Measurements from ENCODE around the gene ETV1.
"Not testable (repeated sequence)": the region's sequence is repeated elsewhere in the genome, so short reads cannot be mapped to it uniquely, and the experiment has no call there.

The ETV1 gene

GRCh38 chr7:13933091-13933490 lies 56.4 kb downstream of the ETV1 start:
- in situ Hi-C loops (cut with MboI; ENCODE audit: low sequenced_read_pairs) = no loop called here

- in situ Hi-C loops (cut with MboI; ENCODE audit: low sequenced_read_pairs) = no loop called here
These were observed 57.3 kb downstream of the ETV1 start for GRCh38 chr7:13932131-13932530.

GRCh38 chr7:13921062-13921461 lies 68.4 kb downstream of the ETV1 start:
- in situ Hi-C loops (cut with MboI; ENCODE audit: low sequenced_read_pairs) = no loop called here

GRCh38 chr7:13920053-13920697 lies 69.3 kb downstream of the ETV1 start:
- in situ Hi-C loops (cut with MboI; ENCODE audit: low sequenced_read_pairs) = no loop called here

- in situ Hi-C loops (cut with MboI; ENCODE audit: low sequenced_read_pairs) = not testable (repeated sequence)
These were observed 71.1 kb downstream of the ETV1 start for GRCh38 chr7:13918333-13918732.

GRCh38 chr7:13917103-13917502 lies 72.4 kb downstream of the ETV1 start:
- in situ Hi-C loops (cut with MboI; ENCODE audit: low sequenced_read_pairs) = not testable (repeated sequence)

- in situ Hi-C loops (cut with MboI; ENCODE audit: low sequenced_read_pairs) = no loop called here
These were observed 73.6 kb downstream of the ETV1 start for GRCh38 chr7:13915891-13916290.

- in situ Hi-C loops (cut with MboI; ENCODE audit: low sequenced_read_pairs) = no loop called here
These were observed 76.7 kb downstream of the ETV1 start for GRCh38 chr7:13912715-13913278.

GRCh38 chr7:13911909-13912308 lies 77.6 kb downstream of the ETV1 start:
- in situ Hi-C loops (cut with MboI; ENCODE audit: low sequenced_read_pairs) = no loop called here

- in situ Hi-C loops (cut with MboI; ENCODE audit: low sequenced_read_pairs) = no loop called here
These were observed 78.5 kb downstream of the ETV1 start for GRCh38 chr7:13910805-13911551.

- in situ Hi-C loops (cut with MboI; ENCODE audit: low sequenced_read_pairs) = no loop called here
These were observed 80.6 kb downstream of the ETV1 start for GRCh38 chr7:13908667-13909397.

- in situ Hi-C loops (cut with MboI; ENCODE audit: low sequenced_read_pairs) = no loop called here
These were observed 81.6 kb downstream of the ETV1 start for GRCh38 chr7:13907831-13908230.

- in situ Hi-C loops (cut with MboI; ENCODE audit: low sequenced_read_pairs) = no loop called here
These were observed 84.8 kb downstream of the ETV1 start for GRCh38 chr7:13904689-13905088.

GRCh38 chr7:13904007-13904406 lies 85.5 kb downstream of the ETV1 start:
- in situ Hi-C loops (cut with MboI; ENCODE audit: low sequenced_read_pairs) = no loop called here

- in situ Hi-C loops (cut with MboI; ENCODE audit: low sequenced_read_pairs) = no loop called here
These were observed 87.9 kb downstream of the ETV1 start for GRCh38 chr7:13901577-13901976.

- in situ Hi-C loops (cut with MboI; ENCODE audit: low sequenced_read_pairs) = no loop called here
These were observed 90.4 kb downstream of the ETV1 start for GRCh38 chr7:13898957-13899670.

GRCh38 chr7:13897819-13898218 lies 91.6 kb downstream of the ETV1 start:
- in situ Hi-C loops (cut with MboI; ENCODE audit: low sequenced_read_pairs) = no loop called here

- in situ Hi-C loops (cut with MboI; ENCODE audit: low sequenced_read_pairs) = no loop called here
These were observed 94.5 kb downstream of the ETV1 start for GRCh38 chr7:13894954-13895353.

- in situ Hi-C loops (cut with MboI; ENCODE audit: low sequenced_read_pairs) = no loop called here
These were observed 95.1 kb downstream of the ETV1 start for GRCh38 chr7:13894377-13894776.

GRCh38 chr7:13890793-13891192 lies 98.7 kb downstream of the ETV1 start:
- in situ Hi-C loops (cut with MboI; ENCODE audit: low sequenced_read_pairs) = no loop called here

- in situ Hi-C loops (cut with MboI; ENCODE audit: low sequenced_read_pairs) = no loop called here
These were observed 103.1 kb downstream of the ETV1 start for GRCh38 chr7:13886356-13886755.
